H1 (cell line): Measurements from ENCODE around the gene CTDP1. TPM values are rescaled to one million over a fixed set of nuclear protein-coding genes. Genes with fewer than 3 reads are reported as not detected.

Experiments
- CTCF ChIA-PET: fragments of 300-600 bp; sonication (Branson Sonifier 250); formaldehyde crosslinking; loops from one replicate; lab custom pipeline; 2021; ENCODE audit not compliant: partially characterized antibody; lab: Charles Lee
- POLR2A ChIA-PET: fragments of 300-600 bp; sonication (Branson Sonifier 250); formaldehyde crosslinking; loops from one replicate; lab custom pipeline; 2021; ENCODE audit warnings: inconsistent platforms; ENCODE audit not compliant: partially characterized antibody; lab: Charles Lee
- DNase-seq, 2 experiments: peaks; one replicate each; pipeline versions ENCODE4 v3.0.0 to v3.0.0-alpha.2; 2010 to 2022; ENCODE audit warnings: low spot score in 2 of 2, low read depth in 1 of 2, mixed read lengths in 1 of 2
- FAIRE-seq: peaks from 2 replicates; lab custom pipeline; 2011; peaks lifted over from hg19 to GRCh38; lab: Jason Lieb, UNC
- H2AFZ ChIP-seq: 2 replicates; pipeline ENCODE4 v1.8.1; 2012; ENCODE audit warnings: low read length, inconsistent platforms
- H2AK5ac ChIP-seq: 2 replicates; pipeline ENCODE4 v1.6.1; 2013; ENCODE audit warnings: low read depth, low read length
- H2BK120ac ChIP-seq: replicated peaks from 2 replicates; pipeline ENCODE3; 2013; ENCODE audit warnings: low read depth, low read length, inconsistent platforms
- H2BK12ac ChIP-seq: 2 replicates; pipeline ENCODE4 v1.6.1; 2013; ENCODE audit warnings: low read depth, low read length
- H2BK15ac ChIP-seq: 2 replicates; pipeline ENCODE4 v1.6.1; 2013; ENCODE audit warnings: low read length
- H2BK20ac ChIP-seq: 2 replicates; pipeline ENCODE4 v1.6.1; 2013; ENCODE audit warnings: low read length
- H2BK5ac ChIP-seq: 2 replicates; pipeline ENCODE4 v1.6.1; 2013; ENCODE audit warnings: low read depth, low read length
- H3K14ac ChIP-seq: 2 replicates; pipeline ENCODE4 v1.6.1; 2013; ENCODE audit warnings: inconsistent platforms; ENCODE audit not compliant: insufficient read length
- H3K18ac ChIP-seq: 2 replicates; pipeline ENCODE4 v1.6.1; 2013; ENCODE audit warnings: low read length; ENCODE audit errors: extremely low read depth
- H3K23ac ChIP-seq: 2 replicates; pipeline ENCODE4 v1.6.1; 2013; ENCODE audit warnings: inconsistent platforms; ENCODE audit not compliant: insufficient read length
- H3K23me2 ChIP-seq: 2 replicates; pipeline ENCODE4 v1.6.1; 2013; ENCODE audit warnings: low read depth, low read length
- H3K27ac ChIP-seq: 2 replicates; pipeline ENCODE4 v1.6.1; 2011; ENCODE audit warnings: low read depth, low read length, inconsistent platforms
- H3K27me3 ChIP-seq, 4 experiments: replicated peaks in 1 of 4; 1 replicate in 1 of 4; 2 replicates in 3 of 4; pipeline versions ENCODE4 v1.6.1 to v1.8.1; 2011 to 2013; ENCODE audit warnings: low read length in 3 of 4, mild to moderate bottlenecking in 3 of 4, inconsistent platforms in 2 of 4, mixed read lengths in 2 of 4, moderate library complexity in 1 of 4; ENCODE audit not compliant: control insufficient read depth in 3 of 4, insufficient read depth in 3 of 4; ENCODE audit errors: extremely low read depth in 1 of 4
- H3K36me3 ChIP-seq, 4 experiments: 2 replicates each; pipeline versions ENCODE4 v1.6.1 to v1.8.1; 2011 to 2013; ENCODE audit warnings: mild to moderate bottlenecking in 4 of 4, low read length in 3 of 4, moderate library complexity in 2 of 4, control low read depth in 1 of 4, inconsistent platforms in 1 of 4; ENCODE audit not compliant: insufficient read depth in 4 of 4, control insufficient read depth in 2 of 4
- H3K4ac ChIP-seq: replicated peaks from 2 replicates; pipeline ENCODE3; 2013; ENCODE audit warnings: low read length, low read depth, mixed read lengths, inconsistent platforms; ENCODE audit not compliant: insufficient read length
- H3K4me1 ChIP-seq, 4 experiments: replicated peaks in 1 of 4; 1 replicate in 1 of 4; 2 replicates in 3 of 4; pipeline versions ENCODE4 v1.6.1 to v1.8.1; 2011 to 2013; ENCODE audit warnings: low read length in 3 of 4, inconsistent platforms in 2 of 4, mixed read lengths in 1 of 4; ENCODE audit not compliant: insufficient read depth in 4 of 4, control insufficient read depth in 3 of 4
- H3K4me2 ChIP-seq, 2 experiments: 2 replicates each; pipeline versions ENCODE4 v1.6.1 to v1.8.1; 2011 to 2013; ENCODE audit warnings: low read depth in 2 of 2, low read length in 2 of 2, control low read depth in 1 of 2, inconsistent platforms in 1 of 2, mild to moderate bottlenecking in 1 of 2; ENCODE audit not compliant: insufficient read depth in 1 of 2
- H3K4me3 ChIP-seq, 4 experiments: fragments of 200-600, 300-600 bp in 1 of 4; sonication (generic), shearing (Covaris generic), sonication (Bioruptor Twin) in 1 of 4; 2 replicates each; pipeline versions ENCODE4 v1.5.1 to v1.8.1; 2011 to 2016; ENCODE audit warnings: low read length in 4 of 4, low read depth in 3 of 4, control low read depth in 2 of 4, inconsistent platforms in 2 of 4, mild to moderate bottlenecking in 2 of 4, mixed read lengths in 1 of 4, moderate library complexity in 1 of 4; ENCODE audit not compliant: insufficient read depth in 2 of 4; ENCODE audit errors: extremely low read depth in 1 of 4
- H3K56ac ChIP-seq: replicated peaks from 2 replicates; pipeline ENCODE3; 2013; ENCODE audit warnings: low read depth, mild to moderate bottlenecking, mixed read lengths, low read length, inconsistent platforms; ENCODE audit not compliant: insufficient read length
- H3K79me1 ChIP-seq: 2 replicates; pipeline ENCODE4 v1.6.1; 2013; ENCODE audit warnings: low read depth, low read length, control low read depth
- H3K79me2 ChIP-seq, 2 experiments: 2 replicates each; pipeline versions ENCODE4 v1.6.1 to v1.8.1; 2012 to 2013; ENCODE audit warnings: low read length in 2 of 2, mild to moderate bottlenecking in 2 of 2, inconsistent platforms in 1 of 2; ENCODE audit not compliant: insufficient read depth in 2 of 2, control insufficient read depth in 1 of 2
- H3K9ac ChIP-seq, 4 experiments: replicated peaks in 1 of 4; 1 replicate in 1 of 4; 2 replicates in 3 of 4; pipeline versions ENCODE4 v1.6.1 to v1.8.1; 2011 to 2013; ENCODE audit warnings: low read depth in 3 of 4, low read length in 3 of 4, control low read depth in 2 of 4, mild to moderate bottlenecking in 2 of 4, moderate library complexity in 2 of 4, inconsistent platforms in 1 of 4; ENCODE audit errors: extremely low read depth in 1 of 4
- H3K9me3 ChIP-seq, 2 experiments: 2 replicates each; pipeline versions ENCODE4 v1.6.1 to v1.8.1; 2012 to 2013; ENCODE audit warnings: mild to moderate bottlenecking in 2 of 2, moderate library complexity in 2 of 2, control low read depth in 1 of 2, inconsistent platforms in 1 of 2, low read depth in 1 of 2, low read length in 1 of 2, mixed read lengths in 1 of 2; ENCODE audit not compliant: insufficient read depth in 2 of 2
- H4K20me1 ChIP-seq, 2 experiments: replicated peaks in 1 of 2; 2 replicates each; pipeline versions ENCODE3 to v1.8.1; 2011 to 2013; ENCODE audit warnings: inconsistent platforms in 2 of 2, low read length in 2 of 2, mild to moderate bottlenecking in 1 of 2; ENCODE audit not compliant: insufficient read depth in 2 of 2, control insufficient read depth in 1 of 2
- H4K5ac ChIP-seq: 2 replicates; pipeline ENCODE4 v1.6.1; 2013; ENCODE audit warnings: low read length, low read depth, mixed read lengths, inconsistent platforms; ENCODE audit not compliant: insufficient read length
- H4K8ac ChIP-seq: 2 replicates; pipeline ENCODE4 v1.8.0; 2013; ENCODE audit warnings: mild to moderate bottlenecking, moderate library complexity, low read length, inconsistent platforms; ENCODE audit not compliant: insufficient read depth; ENCODE audit errors: extremely low read depth
- H4K91ac ChIP-seq: replicated peaks from 2 replicates; pipeline ENCODE3; 2013; ENCODE audit warnings: low read length, mixed read lengths, inconsistent platforms; ENCODE audit not compliant: insufficient read length
- ATF3 ChIP-seq: IDR thresholded peaks from 2 replicates; pipeline ENCODE4 v1.6.1; 2011; ENCODE audit warnings: low read depth, mild to moderate bottlenecking, low read length; ENCODE audit not compliant: insufficient read depth
- BACH1 ChIP-seq: IDR thresholded peaks from 2 replicates; pipeline ENCODE4 v1.6.1; 2012; ENCODE audit warnings: low read length, improper control_type of control experiment
- CBX8 ChIP-seq: fragments of 300-800, 300-1000 bp; sonication (generic); IDR thresholded peaks from 2 replicates; pipeline ENCODE4 v1.7.1; 2016; ENCODE audit warnings: low read depth, low read length, borderline replicate concordance
- FOSL1 ChIP-seq: IDR thresholded peaks from 2 replicates; pipeline ENCODE4 v1.6.1; 2011; ENCODE audit warnings: mild to moderate bottlenecking, low read depth, low read length, moderate library complexity; ENCODE audit not compliant: insufficient read depth
- RFX5 ChIP-seq: IDR thresholded peaks from 2 replicates; pipeline ENCODE4 v1.6.1; 2011; ENCODE audit warnings: low read depth, low read length, improper control_type of control experiment, borderline replicate concordance
- SIX5 ChIP-seq: IDR thresholded peaks from 2 replicates; pipeline ENCODE4 v1.6.1; 2011; ENCODE audit warnings: mild to moderate bottlenecking, low read depth, low read length
- SRF ChIP-seq: IDR thresholded peaks from 2 replicates; pipeline ENCODE4 v1.6.1; 2011; ENCODE audit warnings: mild to moderate bottlenecking, low read depth, low read length, moderate library complexity
- polyA plus RNA-seq, 7 experiments: library from polyadenylated mRNA; depleted of rRNA in 3 of 7; stranded (reverse) in 5 of 7; unstranded in 2 of 7; fragments of >200 nt in 5 of 7; fragments of 200-250 nt in 2 of 7; gene quantifications; 1 replicate in 5 of 7; 2 replicates in 1 of 7; 4 replicates in 1 of 7; pipeline versions ENCODE4 v1.2.1 to v1.2.3, GENCODE V29; 2011 to 2013; ENCODE audit warnings: missing spikeins in 2 of 7, mixed read lengths in 2 of 7
- total RNA-seq: library from RNA; stranded (reverse); fragmentation: NEBNext Ultra II Directional; extraction: Animal tissue kit (Norgen Biotek cat#: 25700); gene quantifications from 2 replicates; pipeline ENCODE4 v1.2.1, GENCODE V29; 2021

Gene CTDP1
- total and polyA plus RNA-seq, 2 of the 8 experiments (the other 6 are each of a cell fraction or from before 2014, with no cell fraction given) = 16.6 to 37.0 TPM

DNA sequence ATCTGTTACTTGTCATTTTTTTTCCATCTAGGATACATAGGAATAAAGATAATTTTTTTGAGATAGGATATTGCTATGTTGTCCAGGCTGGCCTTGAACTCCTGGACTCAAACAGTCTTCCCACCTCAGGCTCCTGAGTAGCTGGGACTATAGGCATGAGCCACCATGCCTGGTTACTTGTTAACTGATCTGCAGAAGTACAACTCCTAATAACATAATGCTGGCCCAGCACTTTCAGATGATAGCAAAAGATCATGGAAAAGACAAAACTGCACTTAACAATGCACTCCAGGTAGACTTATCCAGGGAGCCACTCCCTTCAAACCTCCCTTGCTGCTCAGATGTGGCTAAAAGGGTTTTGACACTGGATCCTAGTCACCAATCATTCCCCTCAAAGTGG lies 11.4 kb upstream of the CTDP1 start:
- no peak overlapping the region for H4K91ac ChIP-seq
- ChIA-PET POLR2A (no interaction called here), CTCF (no interaction called here)
- H3K27ac ChIP-seq = no peak overlapping the region
- no peak overlapping the region for H3K9ac ChIP-seq
- H2BK120ac ChIP-seq = no peak overlapping the region
- H2BK15ac ChIP-seq = no peak overlapping the region
- no peaks in the 10 kb centered on the region for H3K36me3 ChIP-seq
- H3K4ac ChIP-seq = no peak overlapping the region
- H2AK5ac ChIP-seq = no peak overlapping the region
- H3K56ac ChIP-seq = no peak overlapping the region
- no peak overlapping the region for H2BK20ac ChIP-seq
- H3K23ac ChIP-seq = no peak overlapping the region
- H3K9me3 ChIP-seq = no peaks in the 10 kb centered on the region
- no peak overlapping the region for H4K8ac ChIP-seq
- FAIRE-seq (no peak), DNase-seq (no peak)
- H3K79me2 ChIP-seq = no peaks in the 10 kb centered on the region
- no peaks in the 10 kb centered on the region for H3K23me2 ChIP-seq
- H4K5ac ChIP-seq = no peak overlapping the region
- TF ChIP-seq BACH1 (no peak), CBX8 (no peak), SRF (no peak), FOSL1 (no peak), ATF3 (no peak), RFX5 (no peak), SIX5 (no peak)
- TF ChIP-seq, all 59 proteins: peak for 0
- Histone ChIP-seq H3K4me1 (no peaks in the 10 kb centered on the region), H3K14ac (no peak overlapping the region), H2BK12ac (no peak overlapping the region), H3K18ac (no peak overlapping the region), H3K4me3 (no peak overlapping the region), H3K79me1 (no peaks in the 10 kb centered on the region), H3K27me3 (no peaks in the 10 kb centered on the region), H2BK5ac (no peak overlapping the region), H2AFZ (no peak overlapping the region), H3K4me2 (no peak overlapping the region), H4K20me1 (no peaks in the 10 kb centered on the region)
